NT2/D1 (cell line): Measurements from ENCODE around the gene NEK5.

Experiments
- SUZ12 ChIP-seq: IDR thresholded peaks from 2 replicates; pipeline ENCODE4 v1.6.1; 2011; ENCODE audit not compliant: insufficient read length, insufficient read depth; ENCODE audit errors: extremely low read depth
- ZNF274 ChIP-seq: IDR thresholded peaks from 2 replicates; pipeline ENCODE4 v1.6.1; 2011; ENCODE audit warnings: mild to moderate bottlenecking, low read depth, low read length

- TF ChIP-seq ZNF274, result no peak
- TF ChIP-seq SUZ12, result no peak
These were observed 24.2 kb downstream of the NEK5 start for GRCh38 chr13:52104624-52105023.
